HG02973 (cell line): Measurements from ENCODE around the gene STOML1.
"Not testable (repeated sequence)": the region's sequence is repeated elsewhere in the genome, so short reads cannot be mapped to it uniquely, and the experiment has no call there.

ENCODE experiments used
- ATAC-seq: cut with Tn5 transposase; IDR thresholded peaks from one replicate; pipeline ENCODE4 v1.9.1; 2021; ENCODE audit warnings: moderate library complexity; ENCODE audit not compliant: unreplicated experiment

STOML1 gene

DNA sequence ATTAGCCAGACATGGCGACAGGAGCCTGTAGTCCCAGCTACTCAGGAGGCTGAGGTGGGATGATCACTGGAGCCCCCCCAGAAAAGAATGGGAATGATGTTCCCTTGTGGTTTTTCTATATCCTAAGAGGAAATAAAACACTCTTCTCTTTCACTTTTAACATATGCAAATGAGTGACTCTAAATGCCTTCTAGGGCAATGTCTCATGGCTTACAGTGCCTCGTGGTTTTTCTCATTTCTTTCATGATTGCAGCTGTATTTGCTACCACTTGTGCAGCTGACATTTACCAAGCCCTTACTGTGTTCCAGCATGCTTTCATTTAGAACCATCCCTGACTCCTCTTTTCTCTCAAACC, 26.4 kb downstream of the STOML1 start:
- ATAC-seq, result no peak

DNA sequence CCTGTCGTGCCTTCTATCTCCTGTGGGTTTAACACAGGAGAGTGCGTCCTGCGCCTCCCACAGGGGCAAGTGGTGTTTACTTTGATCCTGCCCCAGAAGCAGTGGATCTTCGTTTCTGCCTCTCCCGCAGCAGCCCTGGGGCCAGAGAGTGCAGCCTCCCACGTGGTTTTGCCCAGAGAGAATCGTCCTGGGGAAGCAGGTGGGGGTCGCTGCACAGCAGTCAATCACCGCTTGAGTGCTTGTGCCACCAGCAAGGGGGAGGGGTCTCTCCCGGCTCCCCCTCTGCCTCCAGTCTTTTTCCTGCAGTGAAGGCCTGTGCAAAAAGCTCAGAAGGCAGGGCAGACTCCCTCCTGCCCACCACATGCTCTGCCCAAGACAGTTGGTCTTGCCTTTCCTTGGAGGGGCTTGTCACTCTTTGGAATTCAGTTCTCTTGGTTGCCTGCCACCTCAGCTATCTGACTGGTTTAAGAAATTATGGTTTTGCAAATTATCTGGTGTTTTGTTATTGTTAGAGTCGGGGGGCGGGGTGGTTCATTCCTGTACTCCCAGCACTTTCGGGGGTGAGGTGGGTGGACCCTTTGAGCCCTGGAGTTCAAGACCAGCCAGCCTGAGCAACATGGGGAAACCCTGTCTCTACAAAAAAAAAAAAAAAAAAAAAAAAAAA, 26.9 kb downstream of the STOML1 start:
- ATAC-seq, result peak; percentile 22

DNA sequence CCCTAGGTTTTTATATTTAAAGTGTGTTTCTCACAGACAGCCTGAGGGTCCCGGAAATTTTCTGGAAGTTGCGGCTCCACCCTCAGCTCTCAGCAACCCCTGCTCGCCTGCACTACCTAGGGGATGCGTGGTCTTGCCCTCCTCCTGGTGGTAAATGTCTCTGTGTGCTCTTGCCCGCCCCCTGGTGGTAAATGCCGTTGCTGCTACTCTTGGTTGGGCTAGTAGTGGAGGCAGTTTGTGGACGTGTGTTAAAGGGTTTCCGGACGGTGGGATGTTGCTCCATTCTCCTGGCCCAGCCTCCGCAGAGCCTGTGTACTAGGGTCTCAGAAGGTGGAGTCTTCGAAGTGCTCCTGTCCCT, 27.4 kb downstream of the STOML1 start:
- ATAC-seq, result peak; percentile 56

DNA sequence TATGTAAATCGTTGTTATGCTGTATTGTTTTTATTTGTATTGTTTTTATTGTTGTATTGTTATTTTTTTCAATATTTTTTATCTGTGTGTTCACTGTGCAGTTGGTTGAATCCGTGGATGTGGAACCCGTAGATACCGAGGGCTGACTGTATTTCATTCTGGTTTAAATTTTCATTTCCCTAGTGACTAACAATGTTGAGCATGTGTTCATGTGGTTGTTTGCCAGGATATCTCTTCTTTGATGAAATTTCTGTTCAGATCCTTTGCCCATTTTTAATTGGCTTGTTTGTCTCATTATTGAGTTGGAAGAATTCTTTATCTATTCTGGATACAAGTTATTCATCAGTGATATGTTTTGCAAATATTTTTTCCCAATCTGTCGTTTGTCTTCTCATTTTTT, 29.7 kb downstream of the STOML1 start:
- no peak for ATAC-seq

- ATAC-seq, result not testable (repeated sequence)
Observed at GRCh38 chr15:73960472-73961070, 31.5 kb downstream of the STOML1 start.

- no peak for ATAC-seq
Observed at GRCh38 chr15:73959801-73960200, 32.3 kb downstream of the STOML1 start.

- no peak for ATAC-seq
Observed at GRCh38 chr15:73959012-73959581, 33.0 kb downstream of the STOML1 start.

- ATAC-seq, result no peak
Observed at GRCh38 chr15:73957785-73958184, 34.3 kb downstream of the STOML1 start.

GRCh38 chr15:73957276-73957675, 34.8 kb downstream of the STOML1 start:
- no peak for ATAC-seq

- ATAC-seq, result no peak
Observed at GRCh38 chr15:73956743-73957135, 35.4 kb downstream of the STOML1 start.

DNA sequence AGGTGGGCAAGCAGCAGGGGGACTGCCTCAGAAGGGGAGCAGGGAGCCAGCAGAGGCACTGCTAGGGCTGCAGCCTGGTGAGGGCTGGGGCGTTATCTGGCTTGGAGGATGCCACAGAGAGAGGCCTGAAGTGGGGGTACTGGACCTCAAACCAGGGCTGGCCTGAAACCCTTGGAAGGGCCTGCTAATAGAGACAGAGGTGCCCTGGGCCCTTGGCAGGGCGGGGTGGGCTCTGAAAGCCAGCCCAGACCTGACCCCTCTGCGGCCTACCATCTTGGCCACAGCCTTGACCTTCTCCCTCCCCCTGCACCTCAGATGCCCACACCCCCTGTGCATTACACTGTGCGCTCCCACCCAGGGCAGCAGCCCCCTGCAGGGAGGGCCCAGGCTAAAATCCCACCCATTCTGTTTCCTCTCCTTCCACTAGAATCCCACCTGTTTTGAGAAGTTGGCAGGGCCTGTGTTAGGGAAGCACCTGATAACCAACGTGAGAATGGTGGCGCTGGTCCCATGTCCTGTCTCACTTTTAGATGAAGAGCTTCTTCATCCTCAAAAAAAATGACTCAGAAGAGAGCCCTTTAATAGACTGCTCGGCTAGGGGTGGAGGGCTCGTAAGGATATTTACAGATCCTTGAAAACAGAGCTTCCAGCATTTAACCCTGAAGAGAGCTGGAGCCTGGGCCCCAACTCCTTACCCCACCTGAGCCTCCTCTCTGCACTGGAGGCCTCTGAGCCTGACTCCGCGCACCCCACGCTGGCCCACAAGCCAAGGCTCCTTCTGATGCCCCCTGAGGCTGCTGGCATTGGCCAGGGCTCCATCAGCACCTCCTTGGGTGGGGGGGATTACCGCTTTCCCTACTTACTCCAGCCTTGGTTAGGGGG, 36.0 kb downstream of the STOML1 start:
- ATAC-seq, result no peak

DNA sequence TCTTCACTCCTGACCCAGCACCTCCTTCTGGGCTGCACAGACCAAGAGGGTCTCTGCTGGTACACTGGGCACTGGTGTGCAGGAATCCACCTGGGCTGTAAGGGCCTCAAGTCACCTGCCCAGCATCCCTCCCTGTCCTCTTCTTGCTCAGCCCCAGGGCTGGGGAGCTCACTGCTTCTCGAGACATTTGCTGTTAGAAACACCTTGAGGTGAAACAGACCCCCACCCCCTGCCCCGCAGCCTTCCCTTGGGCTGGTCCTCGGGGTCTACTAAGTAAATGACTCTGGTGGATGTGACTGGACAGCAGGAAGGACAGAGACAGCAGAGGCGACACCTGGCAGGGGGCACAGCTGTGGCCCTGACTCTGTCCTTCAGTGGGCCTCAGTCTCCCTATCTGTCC, 36.8 kb downstream of the STOML1 start:
- ATAC-seq, result no peak

- ATAC-seq, result no peak
Observed at GRCh38 chr15:73954188-73955145, 37.6 kb downstream of the STOML1 start.

- ATAC-seq, result no peak
Observed at GRCh38 chr15:73952913-73953750, 39.0 kb downstream of the STOML1 start.

DNA sequence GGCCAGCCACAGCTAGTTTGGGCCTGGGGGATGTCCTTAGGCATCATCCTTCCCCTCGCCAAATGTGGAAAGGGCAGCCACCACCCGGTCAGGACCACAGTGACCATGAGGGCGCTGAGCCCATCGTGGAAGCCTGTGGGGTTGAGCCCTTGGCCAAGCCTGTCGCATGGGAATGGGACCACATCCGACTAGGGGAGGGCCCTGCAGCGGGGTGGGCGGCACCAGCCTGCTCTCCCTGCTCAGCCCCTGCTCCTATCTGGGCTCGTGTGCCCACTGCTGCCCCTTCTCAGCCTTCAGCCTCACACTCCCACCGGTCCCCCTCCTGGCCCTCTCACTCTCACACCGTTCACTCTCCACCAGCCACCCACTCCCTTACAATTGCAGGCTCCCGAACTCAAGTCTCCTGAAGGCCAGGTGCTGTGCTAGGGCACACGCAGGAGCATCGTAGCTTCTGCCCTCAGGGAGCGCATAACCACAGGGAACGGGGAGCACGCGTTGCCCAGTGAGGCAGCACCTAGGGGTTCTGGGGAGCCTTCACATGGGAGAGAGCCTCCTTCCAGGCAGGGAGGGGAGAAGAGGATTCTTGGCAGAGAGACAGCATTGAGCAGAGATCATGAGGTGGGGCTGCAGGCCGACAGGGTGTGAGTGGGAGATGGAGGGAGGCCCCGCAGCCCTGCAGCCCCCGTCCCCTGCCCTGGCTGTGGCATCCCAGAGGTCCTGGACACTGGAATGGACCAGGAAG, 39.8 kb downstream of the STOML1 start:
- no peak for ATAC-seq

- no peak for ATAC-seq
Observed at GRCh38 chr15:73951601-73952000, 40.5 kb downstream of the STOML1 start.

- no peak for ATAC-seq
Observed at GRCh38 chr15:73950831-73951561, 41.1 kb downstream of the STOML1 start.

- no peak for ATAC-seq
Observed at GRCh38 chr15:73950479-73950830, 41.6 kb downstream of the STOML1 start.
